ENCODE data around the gene EFNB2.
A peak's percentile ranks its signal among the peaks of the same experiment; 100 is the strongest.

Gene EFNB2

GRCh38 chr13:106535552-106536243 lies at the start of gene EFNB2:
Gene EFNB2, minus strand, starts transcription at chr13:106535662. Its CDS starts 698 bp downstream, at chr13:106534964.
- DNase-seq: peak; percentile 85 to 87

GRCh38 chr13:106581225-106581624 lies 45.8 kb upstream of the EFNB2 start:
- no peak for DNase-seq

- DNase-seq: no peak
Observed at GRCh38 chr13:106575896-106576295, 40.4 kb upstream of the EFNB2 start.

- no peak for DNase-seq
Observed at GRCh38 chr13:106573868-106574267, 38.4 kb upstream of the EFNB2 start.

GRCh38 chr13:106573284-106573846 lies 37.9 kb upstream of the EFNB2 start:
- DNase-seq: no peak

- DNase-seq: peak; percentile 48 to 55
Observed at GRCh38 chr13:106570299-106570852, 34.9 kb upstream of the EFNB2 start.

GRCh38 chr13:106569233-106570095 lies 34.0 kb upstream of the EFNB2 start:
- no peak for DNase-seq

GRCh38 chr13:106568299-106569003 lies 33.0 kb upstream of the EFNB2 start:
- DNase-seq: no peak

GRCh38 chr13:106567474-106568298 lies 32.2 kb upstream of the EFNB2 start, which contains the start of gene ARGLU1:
Gene ARGLU1, minus strand, starts transcription at chr13:106568137. Its CDS starts 218 bp downstream, at chr13:106567919.
- peak; percentile 95 to 96 for DNase-seq

GRCh38 chr13:106566641-106567473 lies 31.4 kb upstream of the EFNB2 start:
- DNase-seq: peak; percentile 53 to 63

GRCh38 chr13:106565127-106565775 lies 29.8 kb upstream of the EFNB2 start:
- no peak for DNase-seq

- no peak for DNase-seq
Observed at GRCh38 chr13:106562301-106562700, 26.8 kb upstream of the EFNB2 start.

- DNase-seq: peak; percentile 60 to 65
Observed at GRCh38 chr13:106561551-106562170, 26.2 kb upstream of the EFNB2 start.

- DNase-seq: no peak
Observed at GRCh38 chr13:106560821-106561220, 25.4 kb upstream of the EFNB2 start.

- no peak for DNase-seq
Observed at GRCh38 chr13:106558527-106558926, 23.1 kb upstream of the EFNB2 start.

- no peak for DNase-seq
Observed at GRCh38 chr13:106555631-106556328, 20.3 kb upstream of the EFNB2 start.

- DNase-seq: no peak
Observed at GRCh38 chr13:106551751-106552150, 16.3 kb upstream of the EFNB2 start.

- DNase-seq: no peak
Observed at GRCh38 chr13:106551350-106551749, 15.9 kb upstream of the EFNB2 start.

GRCh38 chr13:106550570-106551135 lies 15.2 kb upstream of the EFNB2 start:
- DNase-seq: no peak
